K562 (cell line): ENCODE data around the gene SLC20A1. TPM values are rescaled to one million over a fixed set of nuclear protein-coding genes. Genes with fewer than 3 reads are reported as not detected.

ENCODE experiments used
- ATF4 ChIP-seq: fragments of 450-650 bp; formaldehyde crosslinking; IDR thresholded peaks from 2 replicates; pipeline ENCODE4 v1.4.0; 2022; ENCODE audit warnings: mild to moderate bottlenecking, moderate library complexity
- CEBPG ChIP-seq, 3 experiments: fragments of 200-800 bp in 1 of 3; sonication (Bioruptor generic) in 1 of 3; sonication (generic) in 1 of 3; formaldehyde crosslinking in 1 of 3; IDR thresholded peaks in 2 of 3; conservative IDR thresholded peaks in 1 of 3; 2 replicates each; pipeline versions ENCODE4 v1.6.1 to v1.8.0; 2016 to 2022; ENCODE audit warnings: missing compliant biosample characterization in 2 of 3, missing genetic modification characterization in 2 of 3, mild to moderate bottlenecking in 1 of 3, missing genetic modification reagents in 1 of 3
- ELF1 ChIP-seq: fragments of 200-800 bp; sonication (Bioruptor generic); IDR thresholded peaks from 2 replicates; pipeline ENCODE4 v1.6.1; 2016; ENCODE audit warnings: missing genetic modification characterization, missing compliant biosample characterization
- FOXA3 ChIP-seq, 2 experiments: fragments of 450-650 bp in 1 of 2; sonication (generic) in 1 of 2; formaldehyde crosslinking; IDR thresholded peaks in 1 of 2; conservative IDR thresholded peaks in 1 of 2; 2 replicates each; pipeline versions ENCODE4 v1.4.0 to v1.8.0; 2020 to 2022; ENCODE audit warnings: mild to moderate bottlenecking in 2 of 2, missing genetic modification reagents in 1 of 2
- FOXO4 ChIP-seq: fragments of 450-650 bp; formaldehyde crosslinking; IDR thresholded peaks from 2 replicates; pipeline ENCODE4 v1.4.0; 2020; ENCODE audit warnings: mild to moderate bottlenecking, moderate library complexity
- GTF2A2 ChIP-seq: IDR thresholded peaks from 2 replicates; pipeline ENCODE4 v1.6.1; 2016; ENCODE audit warnings: mild to moderate bottlenecking, missing genetic modification characterization, missing compliant biosample characterization
- HDGF ChIP-seq: fragments of 450-650 bp; IDR thresholded peaks from 2 replicates; pipeline ENCODE4 v1.6.1; 2016
- JUND ChIP-seq, 2 experiments: IDR thresholded peaks; 2 replicates in 1 of 2; 3 replicates in 1 of 2; pipeline ENCODE4 v1.6.1; 2011; ENCODE audit warnings: borderline replicate concordance in 2 of 2, low read depth in 2 of 2, low read length in 2 of 2, improper control_type of control experiment in 1 of 2, missing biosample characterization in 1 of 2, missing genetic modification characterization in 1 of 2, missing genetic modification reagents in 1 of 2
- KLF1 ChIP-seq: fragments of 450-650 bp; IDR thresholded peaks from 2 replicates; pipeline ENCODE4 v1.6.1; 2016; ENCODE audit warnings: missing genetic modification characterization, missing compliant biosample characterization
- LEF1 ChIP-seq: fragments of 450-650 bp; IDR thresholded peaks from 2 replicates; pipeline ENCODE4 v1.6.1; 2016; ENCODE audit warnings: mild to moderate bottlenecking
- NEUROD1 ChIP-seq: fragments of 150-350 bp; IDR thresholded peaks from 2 replicates; pipeline ENCODE4 v1.6.1; 2014; ENCODE audit warnings: borderline replicate concordance, low read length, low read depth; ENCODE audit not compliant: partially characterized antibody
- NFIC ChIP-seq: fragments of 450-650 bp; IDR thresholded peaks from 2 replicates; pipeline ENCODE4 v1.6.1; 2017; ENCODE audit warnings: mild to moderate bottlenecking, inconsistent platforms
- SMARCC2 ChIP-seq: fragments of 450-650 bp; IDR thresholded peaks from 2 replicates; pipeline ENCODE4 v1.6.1; 2017; ENCODE audit warnings: antibody characterized with exemption, moderate library complexity, mild to moderate bottlenecking, low read depth
- SNRNP70 ChIP-seq: fragments of 200-400 bp; formaldehyde crosslinking; optimal IDR thresholded peaks from 2 replicates; pipeline ENCODE3; 2017; ENCODE audit warnings: low read depth, low read length
- TAL1 ChIP-seq: fragments of 450-650 bp; IDR thresholded peaks from 2 replicates; pipeline ENCODE4 v1.6.1; 2016; ENCODE audit warnings: mild to moderate bottlenecking
- TBP ChIP-seq: optimal IDR thresholded peaks from 2 replicates; pipeline ENCODE3; 2011; ENCODE audit warnings: low read depth, low read length, improper control_type of control experiment
- TCFL5 ChIP-seq: fragments of 250-450 bp; sonication (Bioruptor Pico); conservative IDR thresholded peaks from 2 replicates; pipeline ENCODE4 v1.6.1; 2021; ENCODE audit warnings: mild to moderate bottlenecking, moderate library complexity, matching md5 sums
- ZNF12 ChIP-seq: sonication (generic); formaldehyde crosslinking; IDR thresholded peaks from 2 replicates; pipeline ENCODE4 v1.4.0; 2020; ENCODE audit warnings: mild to moderate bottlenecking, missing genetic modification reagents
- ZNF217 ChIP-seq: sonication (generic); formaldehyde crosslinking; IDR thresholded peaks from 2 replicates; pipeline ENCODE4 v1.8.0; 2022; ENCODE audit warnings: mild to moderate bottlenecking, missing genetic modification reagents
- ZNF277 ChIP-seq: fragments of 250-450 bp; sonication (Bioruptor Pico); IDR thresholded peaks from 2 replicates; pipeline ENCODE4 v1.8.0; 2022; ENCODE audit warnings: inconsistent platforms, mild to moderate bottlenecking, moderate library complexity, borderline replicate concordance
- ZNF3 ChIP-seq: fragments of 250-450 bp; sonication (Bioruptor Pico); IDR thresholded peaks from 2 replicates; pipeline ENCODE4 v1.5.0; 2021; ENCODE audit warnings: mild to moderate bottlenecking, moderate library complexity
- ZNF75A ChIP-seq: fragments of 450-650 bp; formaldehyde crosslinking; IDR thresholded peaks from 2 replicates; pipeline ENCODE4 v1.4.0; 2020; ENCODE audit warnings: mild to moderate bottlenecking
- polyA plus RNA-seq, 8 experiments: library from polyadenylated mRNA; depleted of rRNA in 4 of 8; stranded (reverse) in 5 of 8; unstranded in 3 of 8; fragments of >200 nt; fragmentation: Nextera tagmentation in 2 of 8; fragmentation: Illumina TruSeq in 1 of 8; extraction: Ambion mirVana in 2 of 8; extraction: Trizol in 1 of 8; gene quantifications; 2 replicates each; pipeline versions ENCODE4 v1.2.1 to v1.2.3, GENCODE V29; 2011 to 2014; ENCODE audit warnings: inconsistent platforms in 1 of 8, missing spikeins in 1 of 8
- total RNA-seq, 7 experiments: library from RNA; depleted of rRNA in 6 of 7; stranded (reverse); fragments of >200 nt in 6 of 7; fragmentation: Illumina TruSeq in 2 of 7; extraction: Trizol in 2 of 7; gene quantifications; 2 replicates each; pipeline versions ENCODE4 v1.2.1 to v1.2.3, GENCODE V29; 2011 to 2021; ENCODE audit warnings: low replicate concordance in 1 of 7
- TF ChIP-seq, protein P1 (sequence below): sonication (generic); formaldehyde crosslinking; IDR thresholded peaks from 2 replicates; pipeline ENCODE4 v1.9.0; 2022; ENCODE audit warnings: mild to moderate bottlenecking, missing genetic modification reagents
- TF ChIP-seq, protein P2 (sequence below): fragments of 200-800 bp; sonication (Bioruptor generic); IDR thresholded peaks from 2 replicates; pipeline ENCODE4 v1.6.1; 2017; ENCODE audit warnings: missing genetic modification characterization, missing compliant biosample characterization

The SLC20A1 gene
- total and polyA plus RNA-seq, 9 of the 15 experiments (the other 6 are each of a cell fraction or from before 2014, with no cell fraction given), result 53.8 to 150 (median 74.7) TPM

GRCh38 chr2:112640467-112640799 is 5.3 kb upstream of the SLC20A1 start (continued):
- TF ChIP-seq ATF4 (no peak), NEUROD1 (no peak), SNRNP70 (no peak), JUND (IDR thresholded peaks at IDR 0.05; ENCODE audit: borderline replicate concordance, low read depth, low read length) (no peak), JUND (tag; IDR thresholded peaks at IDR 0.05; ENCODE audit: borderline replicate concordance, low read depth, low read length) (no peak), FOXO4 (no peak), KLF1 (tag) (no peak), GTF2A2 (peak; percentile 19; the same call in 1 of the 2 replicates), FOXA3 (CRISPR knock-in tag; conservative IDR thresholded peaks at IDR 0.05 in 1 of 2, IDR thresholded peaks at IDR 0.05 in 1 of 2) (0 out of 4 replicates have a peak, but pooled peaks of 1 of the 2 experiments have one; percentile 33), LEF1 (no peak), TCFL5 (CRISPR knock-in tag) (no peak), HDGF (no peak), TBP (no peak), TAL1 (no peak), ZNF12 (CRISPR knock-in tag) (no peak), CEBPG (CRISPR knock-in tag; IDR thresholded peaks at IDR 0.05) (0 out of 2 replicates have a peak, but pooled peaks have one; percentile 29), CEBPG (tag; conservative IDR thresholded peaks at IDR 0.05 in 1 of 2, IDR thresholded peaks at IDR 0.05 in 1 of 2) (no peak), ZNF277 (no peak), ZNF75A (CRISPR knock-in tag) (no peak), ZNF217 (CRISPR knock-in tag) (no peak), NFIC (no peak), SMARCC2 (no peak), ELF1 (tag) (no peak), ZNF3 (no peak)
- TF ChIP-seq, protein P1, sequence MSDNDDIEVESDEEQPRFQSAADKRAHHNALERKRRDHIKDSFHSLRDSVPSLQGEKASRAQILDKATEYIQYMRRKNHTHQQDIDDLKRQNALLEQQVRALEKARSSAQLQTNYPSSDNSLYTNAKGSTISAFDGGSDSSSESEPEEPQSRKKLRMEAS (CRISPR knock-in tag), result no peak
- TF ChIP-seq, protein P2, sequence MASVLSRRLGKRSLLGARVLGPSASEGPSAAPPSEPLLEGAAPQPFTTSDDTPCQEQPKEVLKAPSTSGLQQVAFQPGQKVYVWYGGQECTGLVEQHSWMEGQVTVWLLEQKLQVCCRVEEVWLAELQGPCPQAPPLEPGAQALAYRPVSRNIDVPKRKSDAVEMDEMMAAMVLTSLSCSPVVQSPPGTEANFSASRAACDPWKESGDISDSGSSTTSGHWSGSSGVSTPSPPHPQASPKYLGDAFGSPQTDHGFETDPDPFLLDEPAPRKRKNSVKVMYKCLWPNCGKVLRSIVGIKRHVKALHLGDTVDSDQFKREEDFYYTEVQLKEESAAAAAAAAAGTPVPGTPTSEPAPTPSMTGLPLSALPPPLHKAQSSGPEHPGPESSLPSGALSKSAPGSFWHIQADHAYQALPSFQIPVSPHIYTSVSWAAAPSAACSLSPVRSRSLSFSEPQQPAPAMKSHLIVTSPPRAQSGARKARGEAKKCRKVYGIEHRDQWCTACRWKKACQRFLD, result no peak
